Ramos (cell line): ENCODE data around the gene CD52.

Experiments
- in situ Hi-C: fragments of 300-500 bp; cut with MboI; formaldehyde crosslinking; loops from one replicate; pipeline ENCODE4 v1.14.3; 2022; ENCODE audit warnings: low sequenced_read_pairs; ENCODE audit not compliant: unreplicated experiment

CD52 gene

GRCh38 chr1:26368486-26368885, 50.7 kb downstream of the CD52 start:
- in situ Hi-C loops, result no loop called here
